GM23338 (cell line): ENCODE measurements around the gene PAK1. TPM values are rescaled to one million over a fixed set of nuclear protein-coding genes. Genes with fewer than 3 reads are reported as not detected.

Experiments used
- ATAC-seq: fragments of 200-7000 bp; cut with Tn5 transposase; 3 replicates; pipeline ENCODE4 v1.9.1; 2020
- DNase-seq: peaks from one replicate; pipeline ENCODE4 v3.0.0-alpha.2; 2015; ENCODE audit warnings: low spot score
- H2AFZ ChIP-seq: fragments of 200-600 bp; sonication (generic); 2 replicates; pipeline ENCODE4 v1.8.0; 2016; ENCODE audit warnings: antibody characterized with exemption, mild to moderate bottlenecking, moderate library complexity
- H3F3A ChIP-seq: fragments of 200-600 bp; sonication (generic); replicated peaks from 2 replicates; pipeline ENCODE4 v1.8.0; 2017; ENCODE audit warnings: antibody characterized with exemption, mixed run types, low read depth
- H3K27ac ChIP-seq: fragments of 200-600 bp; sonication (generic); 2 replicates; pipeline ENCODE4 v1.6.1; 2016; ENCODE audit warnings: low read depth
- H3K27me3 ChIP-seq: fragments of 200-600 bp; sonication (generic); 2 replicates; pipeline ENCODE4 v1.8.0; 2016; ENCODE audit warnings: mild to moderate bottlenecking, mixed run types, moderate library complexity; ENCODE audit not compliant: insufficient read depth
- H3K36me3 ChIP-seq: fragments of 200-600 bp; sonication (generic); 2 replicates; pipeline ENCODE4 v1.8.0; 2016; ENCODE audit warnings: mild to moderate bottlenecking; ENCODE audit not compliant: insufficient read depth
- H3K4me1 ChIP-seq: fragments of 200-600 bp; sonication (generic); 2 replicates; pipeline ENCODE4 v1.8.0; 2016; ENCODE audit warnings: mild to moderate bottlenecking, moderate library complexity; ENCODE audit not compliant: insufficient read depth
- H3K4me2 ChIP-seq: fragments of 200-600 bp; sonication (generic); 2 replicates; pipeline ENCODE4 v1.7.1; 2017; ENCODE audit warnings: mixed run types
- H3K4me3 ChIP-seq: fragments of 200-600 bp; sonication (generic); 2 replicates; pipeline ENCODE4 v1.6.1; 2016; ENCODE audit warnings: mixed run types
- H3K79me2 ChIP-seq: fragments of 200-600 bp; sonication (generic); replicated peaks from 2 replicates; pipeline ENCODE4 v1.8.0; 2017; ENCODE audit warnings: mild to moderate bottlenecking; ENCODE audit not compliant: insufficient read depth
- H3K9me2 ChIP-seq: fragments of 200-600 bp; sonication (generic); 2 replicates; pipeline ENCODE4 v1.8.0; 2017; ENCODE audit not compliant: insufficient read depth
- H4K20me1 ChIP-seq: fragments of 200-600 bp; sonication (generic); replicated peaks from 2 replicates; pipeline ENCODE4 v1.8.0; 2017; ENCODE audit warnings: mild to moderate bottlenecking; ENCODE audit not compliant: insufficient read depth
- H3K27ac Mint-ChIP-seq: 2 replicates; pipeline ENCODE4 v1.8.0; 2020; ENCODE audit warnings: inconsistent platforms, mild to moderate bottlenecking, moderate library complexity, mixed read lengths
- H3K27me3 Mint-ChIP-seq: 3 replicates; pipeline ENCODE4 v1.8.0; 2022; ENCODE audit warnings: low read depth, mild to moderate bottlenecking, moderate library complexity, mixed read lengths, inconsistent platforms; ENCODE audit not compliant: insufficient read depth, poor library complexity
- H3K36me3 Mint-ChIP-seq: 3 replicates; pipeline ENCODE4 v1.8.0; 2021; ENCODE audit warnings: low read depth, mild to moderate bottlenecking, inconsistent platforms, moderate library complexity, mixed read lengths
- H3K4me1 Mint-ChIP-seq: 3 replicates; pipeline ENCODE4 v1.8.0; 2020; ENCODE audit warnings: mild to moderate bottlenecking, inconsistent platforms, mixed read lengths
- H3K4me3 Mint-ChIP-seq: 3 replicates; pipeline ENCODE4 v1.8.0; 2021; ENCODE audit warnings: moderate library complexity, mild to moderate bottlenecking, inconsistent platforms, mixed read lengths
- H3K9me3 Mint-ChIP-seq: 3 replicates; pipeline ENCODE4 v1.8.0; 2020; ENCODE audit warnings: moderate library complexity, mild to moderate bottlenecking, inconsistent platforms, mixed read lengths
- CTCF ChIP-seq, 2 experiments: fragments of 200-600 bp in 1 of 2; sonication (generic) in 1 of 2; conservative IDR thresholded peaks; 2 replicates each; pipeline versions ENCODE4 v1.5.1 to v1.6.1; 2016 to 2017; ENCODE audit warnings: antibody characterized with exemption in 2 of 2, low read depth in 2 of 2, mild to moderate bottlenecking in 2 of 2, moderate library complexity in 1 of 2
- ETS1 ChIP-seq: IDR thresholded peaks from 2 replicates; pipeline ENCODE4 v1.6.1; 2016; ENCODE audit warnings: antibody characterized with exemption
- ZNF114 ChIP-seq: fragments of 250-450 bp; sonication (Bioruptor Pico); IDR thresholded peaks from 2 replicates; pipeline ENCODE4 v1.5.0; 2020; ENCODE audit warnings: mild to moderate bottlenecking, moderate library complexity
- polyA plus RNA-seq: library from polyadenylated mRNA; unstranded; fragments of >200 nt; fragmentation: Nextera tagmentation; extraction: Ambion mirVana; gene quantifications from 2 replicates; pipeline ENCODE4 v1.2.1, GENCODE V29; 2016
- total RNA-seq: library from RNA; depleted of rRNA; stranded (reverse); fragments of >200 nt; shearing (Covaris generic); gene quantifications from 2 replicates; pipeline ENCODE4 v1.2.3, GENCODE V29; 2014

The PAK1 gene
- total and polyA plus RNA-seq, 2 experiments from 2014 or later = 102 to 175 TPM

GRCh38 chr11:77471558-77472193 lies 2.2 kb downstream of the PAK1 start:
- no peaks in the 10 kb centered on the region for H3K9me2 ChIP-seq
- no peak overlapping the region for H2AFZ ChIP-seq
- no peaks in the 10 kb centered on the region for H3K27me3 ChIP-seq
- peak overlapping the region; percentile 74 for H3K4me2 ChIP-seq
- peak; percentile 63 for DNase-seq
- Mint-ChIP-seq H3K4me3 (peak overlapping the region; percentile 89), H3K4me1 (peaks cover 68% of the 10 kb centered on the region), H3K27me3 (peaks cover 6% of the 10 kb centered on the region), H3K36me3 (peaks cover 3% of the 10 kb centered on the region; the same call in 2 of the 3 replicates), H3K27ac (peak overlapping the region; percentile 84), H3K9me3 (0 out of 3 replicates have a peak, but pooled peaks cover 4% of the 10 kb centered on the region)
- H3K27ac ChIP-seq = peak overlapping the region; percentile 96
- no peak for ATAC-seq
- peak overlapping the region; percentile 62 for H3K4me3 ChIP-seq
- no peaks in the 10 kb centered on the region for H3K36me3 ChIP-seq
- TF ChIP-seq CTCF (conservative IDR thresholded peaks at IDR 0.05; ENCODE audit: low read depth in 2 of 2) (peak; percentile 50 to 59), ETS1 (no peak)
- H4K20me1 ChIP-seq = no peaks in the 10 kb centered on the region
- peaks cover 48% of the 10 kb centered on the region for H3K79me2 ChIP-seq
- peaks cover 65% of the 10 kb centered on the region for H3K4me1 ChIP-seq
- H3F3A ChIP-seq = peaks cover 15% of the 10 kb centered on the region

DNA sequence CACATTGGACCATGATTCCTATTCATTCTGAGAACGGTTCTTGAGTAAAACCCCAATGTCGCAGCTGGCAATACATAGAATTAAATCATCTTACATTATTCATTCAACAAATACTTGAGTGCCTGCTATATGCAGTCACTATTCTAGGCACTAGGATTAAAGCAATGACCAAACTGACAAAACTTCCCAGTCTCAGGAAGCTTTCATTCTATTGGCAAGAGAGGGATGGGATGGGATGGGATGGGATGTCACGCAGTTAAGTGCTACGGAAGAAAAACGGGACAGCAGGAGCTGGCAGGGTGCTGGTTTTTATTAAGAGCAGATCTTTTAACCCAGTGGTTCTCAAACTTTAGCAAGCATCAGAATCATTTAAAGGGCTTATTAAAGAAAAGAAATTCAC lies 2.9 kb downstream of the PAK1 start:
- no peaks in the 10 kb centered on the region for H3K27me3 ChIP-seq
- peak; percentile 71 for DNase-seq
- H3K27ac ChIP-seq = peak overlapping the region; percentile 96
- H2AFZ ChIP-seq = no peak overlapping the region
- peak overlapping the region; percentile 84 for H3K27ac Mint-ChIP-seq
- H4K20me1 ChIP-seq = no peaks in the 10 kb centered on the region
- H3K4me2 ChIP-seq = peak overlapping the region; percentile 74
- peaks cover 15% of the 10 kb centered on the region for H3F3A ChIP-seq
- peaks cover 68% of the 10 kb centered on the region for H3K4me1 Mint-ChIP-seq
- H3K4me3 ChIP-seq = peak overlapping the region; percentile 62
- no peaks in the 10 kb centered on the region for H3K36me3 ChIP-seq
- H3K4me3 Mint-ChIP-seq = peak overlapping the region; percentile 89
- H3K9me2 ChIP-seq = no peaks in the 10 kb centered on the region
- H3K4me1 ChIP-seq = peaks cover 64% of the 10 kb centered on the region
- H3K79me2 ChIP-seq = peaks cover 55% of the 10 kb centered on the region
- H3K36me3 Mint-ChIP-seq = peaks cover 5% of the 10 kb centered on the region
- peaks cover 6% of the 10 kb centered on the region for H3K27me3 Mint-ChIP-seq
- TF ChIP-seq CTCF (conservative IDR thresholded peaks at IDR 0.05; ENCODE audit: low read depth in 2 of 2) = no peak
- no peak for TF ChIP-seq ZNF114 (CRISPR knock-in tag)
- ATAC-seq = peak; percentile 4
- 0 out of 3 replicates have a peak, but pooled peaks cover 4% of the 10 kb centered on the region for H3K9me3 Mint-ChIP-seq
